HCT116 (cell line): ENCODE results near the gene FAM181A. TPM values are rescaled to one million over a fixed set of nuclear protein-coding genes. Genes with fewer than 3 reads are reported as not detected.
A peak's percentile ranks its signal among the peaks of the same experiment; 100 is the strongest.

Source experiments
- ATAC-seq: fragments of 200-7000 bp; cut with Tn5 transposase; 2 replicates; pipeline ENCODE4 v1.9.1; 2020; ENCODE audit warnings: mild to moderate bottlenecking, moderate library complexity
- BruUV-seq: library from RNA; stranded (reverse); fragments of 400-500 nt; replicated peaks from 2 replicates; lab custom pipeline; 2021; lab: Mats Ljungman, UMichigan
- CTCF ChIA-PET: fragments of 300-600 bp; sonication (Branson Sonifier 250); formaldehyde crosslinking; loops from one replicate; lab custom pipeline; 2021; ENCODE audit warnings: antibody characterized with exemption; lab: Charles Lee
- POLR2A ChIA-PET: fragments of 300-600, 350-600 bp; sonication (Branson Sonifier 250); formaldehyde crosslinking; loops from one replicate; lab custom pipeline; 2021; ENCODE audit warnings: antibody characterized with exemption; lab: Charles Lee
- RAD21 ChIA-PET, 2 experiments: fragments of 300-600 bp; sonication (Branson Sonifier 250); formaldehyde crosslinking; loops; one replicate each; lab custom pipeline; 2023; ENCODE audit warnings: low total read pairs in 2 of 2; ENCODE audit not compliant: uncharacterized antibody in 2 of 2, unreplicated experiment in 2 of 2, low non-redundant PET in 1 of 2; lab: Charles Lee
- DNase-seq: peaks from one replicate; pipeline ENCODE4 v3.0.0-alpha.2; 2010; ENCODE audit warnings: low read depth, low spot score
- H2AFZ ChIP-seq: fragments of 200-600 bp; shearing (Covaris generic), sonication (generic); 2 replicates; pipeline ENCODE4 v1.6.1; 2017; ENCODE audit warnings: low read depth, mixed run types, mixed read lengths, antibody characterized with exemption, low read length; ENCODE audit not compliant: poor library complexity, severe bottlenecking
- H3K27ac ChIP-seq: 2 replicates; pipeline ENCODE4 v1.5.1; 2012; ENCODE audit warnings: low read depth, low read length
- H3K27me3 ChIP-seq: fragments of 200-600 bp; sonication (generic); 2 replicates; pipeline ENCODE4 v1.6.1; 2016; ENCODE audit warnings: mixed run types, low read length, mixed read lengths; ENCODE audit not compliant: insufficient read depth
- H3K36me3 ChIP-seq, 2 experiments: fragments of 200-500 bp in 1 of 2; fragments of 200-600 bp in 1 of 2; sonication (Bioruptor generic) in 1 of 2; sonication (generic) in 1 of 2; 2 replicates each; pipeline versions ENCODE4 v1.5.1 to v1.6.1; 2014 to 2016; ENCODE audit warnings: low read length in 2 of 2, inconsistent platforms in 1 of 2, mixed read lengths in 1 of 2, mixed run types in 1 of 2; ENCODE audit not compliant: insufficient read depth in 2 of 2, control insufficient read depth in 1 of 2
- H3K4me1 ChIP-seq, 2 experiments: fragments of 200-600 bp in 1 of 2; sonication (generic) in 1 of 2; 2 replicates each; pipeline versions ENCODE4 v1.5.1 to v1.6.1; 2012 to 2017; ENCODE audit warnings: low read length in 2 of 2, inconsistent platforms in 1 of 2, mild to moderate bottlenecking in 1 of 2, mixed read lengths in 1 of 2, mixed run types in 1 of 2, moderate library complexity in 1 of 2; ENCODE audit not compliant: insufficient read depth in 2 of 2, control insufficient read depth in 1 of 2
- H3K4me2 ChIP-seq: fragments of 200-600 bp; sonication (generic); 2 replicates; pipeline ENCODE4 v1.6.1; 2017; ENCODE audit warnings: mixed run types, low read length, mixed read lengths
- H3K4me3 ChIP-seq, 2 experiments: fragments of 200-600 bp in 1 of 2; sonication (generic) in 1 of 2; replicated peaks in 1 of 2; 2 replicates each; pipeline ENCODE4 v1.5.1; 2011 to 2016; ENCODE audit warnings: low read length in 2 of 2, control low read depth in 1 of 2, low read depth in 1 of 2, mild to moderate bottlenecking in 1 of 2, mixed read lengths in 1 of 2, mixed run types in 1 of 2
- H3K79me2 ChIP-seq: fragments of 200-600 bp; sonication (generic); 2 replicates; pipeline ENCODE4 v1.6.1; 2017; ENCODE audit warnings: mild to moderate bottlenecking, mixed run types, low read length, moderate library complexity, mixed read lengths; ENCODE audit not compliant: insufficient read depth
- H3K9ac ChIP-seq: fragments of 200-600 bp; sonication (generic); 2 replicates; pipeline ENCODE4 v1.6.1; 2016; ENCODE audit warnings: low read length, mixed read lengths
- H3K9me2 ChIP-seq: fragments of 200-600 bp; sonication (generic), shearing (Covaris generic); 2 replicates; pipeline ENCODE4 v1.6.1; 2017; ENCODE audit warnings: mixed run types, mild to moderate bottlenecking, moderate library complexity; ENCODE audit not compliant: insufficient read depth
- H3K9me3 ChIP-seq, 2 experiments: fragments of 200-500 bp in 1 of 2; fragments of 200-600 bp in 1 of 2; sonication (Bioruptor generic) in 1 of 2; sonication (generic) in 1 of 2; 2 replicates each; pipeline ENCODE4 v1.6.1; 2014 to 2017; ENCODE audit warnings: low read length in 2 of 2, mixed read lengths in 2 of 2, inconsistent platforms in 1 of 2, low read depth in 1 of 2, mild to moderate bottlenecking in 1 of 2, mixed run types in 1 of 2, moderate library complexity in 1 of 2; ENCODE audit not compliant: control insufficient read depth in 1 of 2, insufficient read depth in 1 of 2
- H4K20me1 ChIP-seq: fragments of 200-600 bp; sonication (generic), shearing (Covaris generic); 2 replicates; pipeline ENCODE4 v1.6.1; 2017; ENCODE audit warnings: mixed run types, mild to moderate bottlenecking, moderate library complexity; ENCODE audit not compliant: insufficient read depth
- ATF3 ChIP-seq: IDR thresholded peaks from 2 replicates; pipeline ENCODE4 v1.6.1; 2012
- CBX3 ChIP-seq: IDR thresholded peaks from 2 replicates; pipeline ENCODE4 v1.6.1; 2012; ENCODE audit warnings: low read depth
- CEBPB ChIP-seq: IDR thresholded peaks from 2 replicates; pipeline ENCODE4 v1.6.1; 2012; ENCODE audit warnings: low read depth
- CTCF ChIP-seq, 3 experiments: fragments of 200-600 bp in 1 of 3; sonication (generic) in 1 of 3; IDR thresholded peaks in 2 of 3; conservative IDR thresholded peaks in 1 of 3; 2 replicates each; pipeline ENCODE4 v1.5.1; 2012 to 2017; ENCODE audit warnings: low read depth in 2 of 3, low read length in 2 of 3, antibody characterized with exemption in 1 of 3, borderline replicate concordance in 1 of 3, control low read depth in 1 of 3, mild to moderate bottlenecking in 1 of 3, mixed read lengths in 1 of 3, mixed run types in 1 of 3, moderate library complexity in 1 of 3; ENCODE audit not compliant: insufficient read depth in 1 of 3
- EGR1 ChIP-seq: IDR thresholded peaks from 2 replicates; pipeline ENCODE4 v1.6.1; 2012; ENCODE audit warnings: low read depth
- EZH2 ChIP-seq: fragments of 200-600 bp; sonication (generic); IDR thresholded peaks from 2 replicates; pipeline ENCODE4 v1.6.1; 2017; ENCODE audit warnings: antibody characterized with exemption, mixed run types
- FOSL1 ChIP-seq: IDR thresholded peaks from 2 replicates; pipeline ENCODE4 v1.6.1; 2012; ENCODE audit warnings: low read depth
- MAX ChIP-seq: IDR thresholded peaks from 2 replicates; pipeline ENCODE4 v1.6.1; 2012
- POLR2A ChIP-seq: IDR thresholded peaks from 2 replicates; pipeline ENCODE4 v1.7.0; 2011; ENCODE audit warnings: borderline replicate concordance; ENCODE audit not compliant: insufficient read depth, insufficient read length; ENCODE audit errors: extremely low read depth
- RAD21 ChIP-seq: IDR thresholded peaks from 2 replicates; pipeline ENCODE4 v1.6.1; 2012; ENCODE audit warnings: low read depth, mild to moderate bottlenecking
- REST ChIP-seq: IDR thresholded peaks from 2 replicates; pipeline ENCODE4 v1.6.1; 2012; ENCODE audit warnings: low read depth
- SIN3A ChIP-seq: IDR thresholded peaks from 2 replicates; pipeline ENCODE4 v1.6.1; 2012; ENCODE audit warnings: low read depth
- SP1 ChIP-seq: IDR thresholded peaks from 2 replicates; pipeline ENCODE4 v1.6.1; 2012; ENCODE audit warnings: low read depth
- SRF ChIP-seq: IDR thresholded peaks from 2 replicates; pipeline ENCODE4 v1.6.1; 2012; ENCODE audit warnings: low read depth
- TCF7L2 ChIP-seq: IDR thresholded peaks from 2 replicates; pipeline ENCODE4 v1.7.0; 2011; ENCODE audit warnings: borderline replicate concordance, inconsistent platforms; ENCODE audit not compliant: insufficient read depth, insufficient read length; ENCODE audit errors: extremely low read depth
- ZBTB33 ChIP-seq: IDR thresholded peaks from 2 replicates; pipeline ENCODE4 v1.6.1; 2011; ENCODE audit warnings: mild to moderate bottlenecking, low read length, moderate library complexity; ENCODE audit not compliant: insufficient replicate concordance; ENCODE audit errors: extremely low read depth
- ZNF274 ChIP-seq: fragments of 200-500 bp; sonication (Bioruptor generic); IDR thresholded peaks from 2 replicates; pipeline ENCODE4 v1.6.1; 2014; ENCODE audit warnings: mild to moderate bottlenecking, low read depth, low read length, inconsistent platforms
- intact Hi-C: fragments of 100-400 bp; cut with micrococcal nuclease; formaldehyde crosslinking; loops from 2 replicates; pipeline ENCODE4 v1.10.0; 2022
- total RNA-seq: library from RNA; stranded (reverse); gene quantifications from one replicate; pipeline ENCODE4 v1.2.1, GENCODE V29; 2021; ENCODE audit not compliant: unreplicated experiment

The FAM181A gene
- total RNA-seq, 1 experiment from 2014 or later: not detected

- peak; percentile 33 for DNase-seq
These were observed 43.4 kb downstream of the FAM181A start for GRCh38 chr14:93970585-93970964.

More at GRCh38 chr14:93970585-93970964, 43.4 kb downstream of the FAM181A start:
- Histone ChIP-seq H3K9me2 (no peaks in the 10 kb centered on the region), H4K20me1 (no peaks in the 10 kb centered on the region), H3K4me3 (no peak overlapping the region), H3K79me2 (no peaks in the 10 kb centered on the region), H3K4me1 (peaks cover 0 to 16% of the 10 kb centered on the region in 2 experiments; a peak in 2 of 4 replicates), H3K27me3 (no peaks in the 10 kb centered on the region), H3K27ac (no peak overlapping the region), H3K4me2 (peak overlapping the region; percentile 16; the same call in 1 of the 2 replicates), H3K9ac (no peak overlapping the region), H3K36me3 (no peaks in the 10 kb centered on the region), H2AFZ (peak overlapping the region; percentile 71), H3K9me3 (no peaks in the 10 kb centered on the region)
- ATAC-seq: peak; percentile 98
- no peak for TF ChIP-seq SIN3A
- TF ChIP-seq EZH2: no peak
- no peak for TF ChIP-seq REST
- no peak for TF ChIP-seq ZNF274
- TF ChIP-seq CEBPB: no peak
- no peak for TF ChIP-seq POLR2A
- TF ChIP-seq MAX: no peak
- no peak for TF ChIP-seq EGR1
- peak; percentile 90 for TF ChIP-seq RAD21
- TF ChIP-seq TCF7L2: no peak
- TF ChIP-seq ATF3: no peak
- no peak for TF ChIP-seq SRF
- no peak for TF ChIP-seq CBX3
- no peak for TF ChIP-seq FOSL1
- TF ChIP-seq SP1: no peak
- peak; percentile 47 to 87 (median 63) for TF ChIP-seq CTCF (IDR thresholded peaks at IDR 0.05 in 2 of 3, conservative IDR thresholded peaks at IDR 0.05 in 1 of 3; ENCODE audit: borderline replicate concordance in 1 of 3, insufficient read depth in 1 of 3, low read depth in 2 of 3, low read length in 2 of 3)
- TF ChIP-seq ZBTB33: no peak
- ChIA-PET CTCF (interaction anchor here (0.6 to 8.7 kb wide), 7 partner anchors 10 to 162 kb away, joined by 3 to 120 read pairs (median 4); no protein-coding TSS in a partner anchor), POLR2A (interaction anchor here (1.2 kb wide), 1 partner anchor 31 kb away, joined by 4 read pairs; no protein-coding TSS in a partner anchor), RAD21 (interaction anchor here (0.5 to 2.7 kb wide), 3 partner anchors 31 to 58 kb away, joined by 3 to 21 read pairs (median 10); no protein-coding TSS in a partner anchor)
- no TSS peak for BruUV-seq
- intact Hi-C loops: loop anchor here (1.0 kb wide), 1 partner anchor 31 kb away; no protein-coding TSS in a partner anchor
